ENCODE results near the gene KLHDC10.

Gene KLHDC10

DNA sequence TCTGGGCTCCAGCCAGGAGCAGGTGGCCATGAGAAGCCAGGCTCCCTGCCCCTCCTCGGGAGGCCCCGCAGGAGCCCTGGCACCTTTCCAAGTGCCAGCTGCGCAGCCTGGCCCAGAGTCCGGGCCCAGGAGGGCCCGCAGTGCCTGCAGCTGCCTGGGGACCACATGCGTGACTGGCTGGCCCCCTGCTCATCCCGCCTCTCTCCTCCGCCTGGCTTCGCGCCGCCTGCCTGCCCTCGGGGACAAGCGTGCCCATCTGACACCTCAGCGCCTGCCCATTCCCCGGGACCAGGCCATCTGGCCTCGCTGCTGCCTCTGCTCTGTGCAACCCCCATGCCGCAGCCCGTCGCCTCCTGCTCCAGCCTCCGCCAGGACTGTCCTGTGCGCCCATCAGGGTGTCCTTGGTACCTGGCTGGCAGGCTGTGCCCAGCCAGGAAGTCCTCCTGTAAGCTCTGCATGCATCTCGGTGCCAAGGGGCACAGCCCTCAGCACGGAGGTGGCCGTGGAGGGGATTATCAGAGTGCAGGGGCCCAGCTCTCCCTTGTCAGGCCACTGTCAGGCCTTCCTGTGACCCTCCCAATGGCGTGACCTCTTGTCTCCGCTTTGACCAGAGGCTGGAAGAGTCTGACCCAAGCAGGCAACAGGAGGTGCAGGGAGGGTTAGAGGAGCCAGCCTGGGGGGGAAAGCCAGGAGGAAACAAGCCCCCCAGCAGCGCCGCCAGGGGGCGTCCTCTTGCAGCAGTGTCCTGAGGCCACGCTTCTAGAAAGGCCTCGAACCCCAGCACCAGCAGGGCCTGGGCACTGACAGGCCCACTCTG is 84.4 kb downstream of the KLHDC10 start:
- DNase-seq = peak; percentile 93
- H3K4me3 ChIP-seq (ENCODE audit: low read depth, low read length) = peak overlapping the region; percentile 11; the same call in 1 of the 2 replicates
- peaks cover 3% of the 10 kb centered on the region; the same call in 1 of the 2 replicates for H3K9me3 ChIP-seq
- H3K4me1 ChIP-seq = peaks cover 9% of the 10 kb centered on the region
- H3K36me3 ChIP-seq = no peaks in the 10 kb centered on the region
- TF ChIP-seq, protein P1, sequence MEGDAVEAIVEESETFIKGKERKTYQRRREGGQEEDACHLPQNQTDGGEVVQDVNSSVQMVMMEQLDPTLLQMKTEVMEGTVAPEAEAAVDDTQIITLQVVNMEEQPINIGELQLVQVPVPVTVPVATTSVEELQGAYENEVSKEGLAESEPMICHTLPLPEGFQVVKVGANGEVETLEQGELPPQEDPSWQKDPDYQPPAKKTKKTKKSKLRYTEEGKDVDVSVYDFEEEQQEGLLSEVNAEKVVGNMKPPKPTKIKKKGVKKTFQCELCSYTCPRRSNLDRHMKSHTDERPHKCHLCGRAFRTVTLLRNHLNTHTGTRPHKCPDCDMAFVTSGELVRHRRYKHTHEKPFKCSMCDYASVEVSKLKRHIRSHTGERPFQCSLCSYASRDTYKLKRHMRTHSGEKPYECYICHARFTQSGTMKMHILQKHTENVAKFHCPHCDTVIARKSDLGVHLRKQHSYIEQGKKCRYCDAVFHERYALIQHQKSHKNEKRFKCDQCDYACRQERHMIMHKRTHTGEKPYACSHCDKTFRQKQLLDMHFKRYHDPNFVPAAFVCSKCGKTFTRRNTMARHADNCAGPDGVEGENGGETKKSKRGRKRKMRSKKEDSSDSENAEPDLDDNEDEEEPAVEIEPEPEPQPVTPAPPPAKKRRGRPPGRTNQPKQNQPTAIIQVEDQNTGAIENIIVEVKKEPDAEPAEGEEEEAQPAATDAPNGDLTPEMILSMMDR (IDR thresholded peaks at IDR 0.05; ENCODE audit: low read depth, low read length) = peak; percentile 37; the same call in 1 of the 2 replicates
- no peaks in the 10 kb centered on the region for H3K27me3 ChIP-seq

DNA sequence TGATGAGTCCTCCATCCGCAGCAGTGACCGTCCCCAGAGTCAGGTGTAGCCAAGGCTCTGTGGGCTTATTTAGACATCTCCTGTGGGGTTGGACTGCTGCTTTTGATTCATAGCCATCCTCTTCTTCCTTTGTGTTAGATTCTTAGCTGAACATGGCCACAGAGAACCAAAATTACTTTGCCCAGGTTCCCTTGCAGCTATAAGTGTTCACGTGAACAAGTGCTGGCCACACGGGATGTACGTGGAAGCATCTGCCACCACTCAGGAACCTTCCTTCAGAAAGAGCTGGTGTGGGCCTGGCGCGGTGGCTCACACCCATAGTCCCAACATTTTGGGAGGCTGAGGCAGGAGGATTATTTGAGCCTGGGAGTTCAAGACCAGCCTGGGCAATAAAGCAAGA is 85.8 kb downstream of the KLHDC10 start:
- Histone ChIP-seq H3K36me3 (no peaks in the 10 kb centered on the region), H3K9me3 (peaks cover 3% of the 10 kb centered on the region; the same call in 1 of the 2 replicates), H3K4me1 (peaks cover 9% of the 10 kb centered on the region), H3K4me3 (ENCODE audit: low read depth, low read length) (no peak overlapping the region), H3K27me3 (no peaks in the 10 kb centered on the region)
- TF ChIP-seq, protein P1 (IDR thresholded peaks at IDR 0.05; ENCODE audit: low read depth, low read length) = no peak
- DNase-seq = no peak

DNA sequence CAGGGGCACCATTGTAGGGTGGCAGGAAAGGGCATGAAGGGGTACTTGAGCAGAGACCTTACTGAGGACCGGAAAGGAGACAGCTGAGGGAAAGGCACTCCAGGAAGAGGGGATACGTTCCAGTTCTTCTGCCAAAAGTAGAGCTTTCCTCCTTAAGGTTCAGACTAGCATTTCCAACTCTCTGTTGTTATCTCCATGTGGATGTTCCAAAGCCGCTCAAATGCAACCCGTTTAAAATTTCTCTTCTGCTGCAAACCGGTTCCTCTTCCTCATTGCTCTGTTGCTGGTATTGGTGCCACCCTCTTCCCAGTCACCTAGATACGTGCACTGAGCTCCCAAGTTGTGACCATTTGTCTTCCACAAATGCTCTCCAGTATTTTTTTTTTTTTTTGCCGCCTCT is 87.4 kb downstream of the KLHDC10 start:
- Histone ChIP-seq H3K9me3 (peaks cover 3% of the 10 kb centered on the region; the same call in 1 of the 2 replicates), H3K4me1 (peaks cover 9% of the 10 kb centered on the region), H3K4me3 (ENCODE audit: low read depth, low read length) (no peak overlapping the region), H3K36me3 (peaks cover 3% of the 10 kb centered on the region; the same call in 1 of the 2 replicates), H3K27me3 (no peaks in the 10 kb centered on the region)
- TF ChIP-seq, protein P1 (IDR thresholded peaks at IDR 0.05; ENCODE audit: low read depth, low read length) = no peak
- no peak for DNase-seq

DNA sequence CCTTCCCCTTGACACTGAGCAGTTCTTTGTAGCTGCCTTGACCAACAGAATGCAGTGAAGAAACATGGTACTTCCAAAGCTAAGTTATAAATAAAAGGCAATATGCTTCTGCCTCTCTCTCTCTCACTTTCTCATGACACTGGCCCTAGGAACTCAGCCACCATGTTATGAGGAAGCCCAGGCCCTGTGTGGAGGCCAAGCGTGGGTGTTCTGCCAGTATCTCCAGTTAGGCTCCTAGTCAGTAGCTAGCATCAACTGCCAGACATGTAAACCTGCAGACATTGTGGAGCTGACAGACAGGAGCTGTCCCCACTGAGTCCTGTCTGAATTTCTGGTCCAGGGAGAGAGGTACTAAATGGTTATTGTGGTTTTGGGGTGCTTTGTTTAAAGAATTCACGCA is 89.7 kb downstream of the KLHDC10 start:
- TF ChIP-seq, protein P1 (IDR thresholded peaks at IDR 0.05; ENCODE audit: low read depth, low read length) = no peak
- no peaks in the 10 kb centered on the region for H3K27me3 ChIP-seq
- peaks cover 3% of the 10 kb centered on the region; the same call in 1 of the 2 replicates for H3K9me3 ChIP-seq
- no peaks in the 10 kb centered on the region for H3K4me1 ChIP-seq
- H3K4me3 ChIP-seq (ENCODE audit: low read depth, low read length) = no peak overlapping the region
- H3K36me3 ChIP-seq = peaks cover 3% of the 10 kb centered on the region; the same call in 1 of the 2 replicates
- no peak for DNase-seq

DNA sequence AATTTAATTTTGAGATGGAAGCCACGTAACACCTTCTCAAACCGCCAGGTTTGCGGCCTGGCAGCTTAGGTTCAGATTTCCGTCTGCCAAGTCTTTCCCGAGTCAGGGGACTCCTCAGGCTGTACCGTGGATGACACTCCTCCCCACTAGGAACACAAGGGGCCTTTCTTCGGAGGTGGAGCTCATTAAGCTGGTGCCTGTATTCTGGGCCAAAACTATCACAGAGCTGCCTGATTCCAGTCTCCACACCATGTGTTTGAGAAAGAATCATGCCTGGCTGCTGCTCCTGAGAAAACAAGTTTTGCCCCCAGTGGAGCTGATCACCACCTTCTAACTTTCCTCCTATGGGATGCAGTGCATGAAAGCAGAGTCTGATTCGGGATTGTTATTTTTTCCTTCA is 90.1 kb downstream of the KLHDC10 start:
- TF ChIP-seq, protein P1 (IDR thresholded peaks at IDR 0.05; ENCODE audit: low read depth, low read length) = no peak
- H3K36me3 ChIP-seq = peaks cover 3% of the 10 kb centered on the region; the same call in 1 of the 2 replicates
- peaks cover 3% of the 10 kb centered on the region; the same call in 1 of the 2 replicates for H3K9me3 ChIP-seq

DNA sequence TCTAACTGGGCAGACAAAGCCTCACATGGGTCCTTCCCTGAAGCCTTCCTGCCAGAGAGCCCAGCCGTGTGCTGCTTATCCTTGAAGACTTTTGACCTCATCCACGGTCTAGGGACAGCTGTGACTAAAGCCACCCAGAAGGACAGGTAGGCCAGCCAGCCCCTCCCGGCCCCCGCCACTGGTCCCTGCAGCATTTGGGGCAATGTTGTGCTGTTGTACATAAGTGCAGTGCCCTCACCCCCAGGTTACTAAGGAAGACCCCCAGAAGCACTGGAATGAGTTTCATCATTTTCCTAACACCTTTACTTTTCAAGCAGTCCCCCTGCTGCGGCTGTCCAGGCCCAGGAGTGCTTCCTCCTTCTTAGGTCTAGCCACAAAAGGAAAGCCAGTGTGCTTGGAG is 91.9 kb downstream of the KLHDC10 start:
- peaks cover 8% of the 10 kb centered on the region for H3K36me3 ChIP-seq
- TF ChIP-seq, protein P1 (IDR thresholded peaks at IDR 0.05; ENCODE audit: low read depth, low read length) = no peak
- DNase-seq = no peak

More for the DNA sequence above, 90.1 kb downstream of the KLHDC10 start:
- Histone ChIP-seq H3K4me1 (no peaks in the 10 kb centered on the region), H3K27me3 (no peaks in the 10 kb centered on the region), H3K4me3 (ENCODE audit: low read depth, low read length) (no peak overlapping the region)
- DNase-seq = no peak

More for the DNA sequence above, 91.9 kb downstream of the KLHDC10 start:
- Histone ChIP-seq H3K4me3 (ENCODE audit: low read depth, low read length) (no peak overlapping the region), H3K9me3 (no peaks in the 10 kb centered on the region), H3K27me3 (no peaks in the 10 kb centered on the region), H3K4me1 (no peaks in the 10 kb centered on the region)
